ENCODE measurements around the gene ESRRB. TPM values are rescaled to one million over a fixed set of nuclear protein-coding genes. Genes with fewer than 3 reads are reported as not detected.

Gene ESRRB
- total and polyA plus RNA-seq, 12 donors: 2.5 to 13.4 (median 7.0) TPM

DNA sequence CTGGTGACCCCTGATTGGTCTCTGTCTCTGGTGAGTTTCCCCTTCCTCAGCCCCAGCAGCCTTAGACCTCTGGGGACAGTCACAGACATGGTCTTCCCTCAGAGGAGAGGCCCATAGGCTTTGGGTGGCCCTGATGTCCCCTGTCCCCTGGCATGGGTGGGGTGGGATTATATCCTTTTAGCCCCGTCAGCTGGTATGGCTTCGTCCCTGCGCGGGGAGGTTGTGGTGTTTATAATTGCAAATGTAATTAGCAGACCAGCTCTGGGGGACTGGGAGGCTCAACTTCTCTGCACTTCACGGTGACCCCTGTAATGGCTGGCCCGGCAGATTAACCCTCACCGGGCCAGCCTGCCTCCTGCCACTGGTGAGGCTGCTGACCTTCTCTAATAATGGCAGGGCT lies 5.1 kb downstream of the ESRRB start:
- H3K27me3 ChIP-seq: peaks cover 4 to 91% (median 62%) of the 10 kb centered on the region in 7 donors
- no peaks in the 10 kb centered on the region for H3K9me3 ChIP-seq
- peaks cover 3 to 17% (median 12%) of the 10 kb centered on the region in 9 donors for H3K4me1 ChIP-seq
- H3K4me3 ChIP-seq: no peak overlapping the region
- no peaks in the 10 kb centered on the region for H3K36me3 ChIP-seq
- 48 to 49% methylated on average over 7 of the region's 7 CpGs for WGBS, 2 donors
- H3K27ac ChIP-seq: no peak overlapping the region
- DNase-seq (no peak), ATAC-seq (no peak)
- intact Hi-C loops (cut with DNase I): loop anchor here in 6 of 10 donors (10.0 kb wide), 4 partner anchors 264 to 666 kb away; no protein-coding TSS in a partner anchor
- TF ChIP-seq, protein P1, sequence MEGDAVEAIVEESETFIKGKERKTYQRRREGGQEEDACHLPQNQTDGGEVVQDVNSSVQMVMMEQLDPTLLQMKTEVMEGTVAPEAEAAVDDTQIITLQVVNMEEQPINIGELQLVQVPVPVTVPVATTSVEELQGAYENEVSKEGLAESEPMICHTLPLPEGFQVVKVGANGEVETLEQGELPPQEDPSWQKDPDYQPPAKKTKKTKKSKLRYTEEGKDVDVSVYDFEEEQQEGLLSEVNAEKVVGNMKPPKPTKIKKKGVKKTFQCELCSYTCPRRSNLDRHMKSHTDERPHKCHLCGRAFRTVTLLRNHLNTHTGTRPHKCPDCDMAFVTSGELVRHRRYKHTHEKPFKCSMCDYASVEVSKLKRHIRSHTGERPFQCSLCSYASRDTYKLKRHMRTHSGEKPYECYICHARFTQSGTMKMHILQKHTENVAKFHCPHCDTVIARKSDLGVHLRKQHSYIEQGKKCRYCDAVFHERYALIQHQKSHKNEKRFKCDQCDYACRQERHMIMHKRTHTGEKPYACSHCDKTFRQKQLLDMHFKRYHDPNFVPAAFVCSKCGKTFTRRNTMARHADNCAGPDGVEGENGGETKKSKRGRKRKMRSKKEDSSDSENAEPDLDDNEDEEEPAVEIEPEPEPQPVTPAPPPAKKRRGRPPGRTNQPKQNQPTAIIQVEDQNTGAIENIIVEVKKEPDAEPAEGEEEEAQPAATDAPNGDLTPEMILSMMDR (IDR thresholded peaks at IDR 0.05): no peak

DNA sequence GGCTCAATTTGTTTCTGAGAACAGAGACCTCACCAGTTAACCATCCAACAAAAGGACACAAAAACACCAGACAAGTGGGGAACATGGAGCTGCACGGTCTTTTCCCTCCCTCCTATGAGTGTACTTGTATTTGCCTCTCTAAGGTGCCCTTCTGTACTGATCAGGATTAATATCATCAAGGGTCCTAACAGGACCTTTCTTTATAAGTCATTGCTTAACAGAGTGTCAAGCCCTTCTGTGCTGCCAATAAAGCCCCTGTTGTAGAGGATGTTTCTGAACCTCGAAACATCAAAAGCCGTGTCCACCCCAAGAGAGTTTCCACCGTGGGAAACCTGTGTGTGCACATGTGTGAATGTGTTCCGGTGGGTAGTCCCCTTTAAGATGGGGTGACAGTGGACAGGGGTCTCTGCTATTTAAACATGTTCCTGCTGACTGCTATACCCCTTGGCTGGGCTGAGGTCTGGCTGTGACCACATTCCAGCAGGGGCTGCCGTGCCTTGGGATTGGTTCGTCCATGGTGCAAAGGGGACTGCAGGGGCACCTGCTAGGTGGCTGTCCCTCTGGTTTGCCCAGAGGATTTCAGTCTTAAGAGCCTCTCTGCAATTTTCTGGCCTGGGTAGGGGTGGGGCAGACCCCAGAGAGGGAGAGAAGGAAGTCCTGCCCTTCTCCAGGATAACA lies 6.0 kb downstream of the ESRRB start:
- TF ChIP-seq, protein P1 (IDR thresholded peaks at IDR 0.05): no peak
- intact Hi-C loops (cut with DNase I): loop anchor here in 6 of 10 donors (10.0 kb wide), 4 partner anchors 263 to 667 kb away; no protein-coding TSS in a partner anchor
- Histone ChIP-seq H3K27ac (no peak overlapping the region), H3K4me1 (peaks cover 0 to 9% (median 4%) of the 10 kb centered on the region in 9 donors), H3K9me3 (no peaks in the 10 kb centered on the region), H3K36me3 (no peaks in the 10 kb centered on the region), H3K27me3 (peaks cover 4 to 90% (median 58%) of the 10 kb centered on the region in 7 donors), H3K4me3 (no peak overlapping the region)
- DNase-seq (no peak), ATAC-seq (no peak)
- WGBS, 2 donors: 83 to 87% methylated on average over 7 of the region's 7 CpGs

DNA sequence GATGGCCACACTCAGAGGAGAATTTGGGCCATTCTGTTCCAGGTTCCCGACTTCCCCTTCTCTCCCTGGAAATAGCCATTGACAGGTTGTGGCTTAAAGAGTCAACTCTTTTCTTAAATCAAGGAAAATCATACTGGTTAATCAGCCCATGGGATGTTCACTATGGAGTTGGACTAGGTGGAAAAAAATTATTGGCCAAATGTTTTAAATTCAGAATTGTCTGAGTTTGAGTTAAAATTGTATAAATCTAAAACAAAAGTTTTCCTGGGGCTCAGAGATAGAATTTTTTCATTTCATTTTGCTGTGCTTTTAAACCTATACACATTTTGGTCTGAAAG lies 6.5 kb downstream of the ESRRB start:
- intact Hi-C loops (cut with DNase I): loop anchor here in 6 of 10 donors (10.0 kb wide), 4 partner anchors 262 to 668 kb away; no protein-coding TSS in a partner anchor
- no peak for ATAC-seq
- no peak for DNase-seq
- TF ChIP-seq, protein P1 (IDR thresholded peaks at IDR 0.05): no peak
- Histone ChIP-seq H3K27me3 (peaks cover under 1 to 89% (median 56%) of the 10 kb centered on the region in 7 donors), H3K4me1 (peaks cover 0 to 9% (median 0%) of the 10 kb centered on the region in 9 donors), H3K36me3 (no peaks in the 10 kb centered on the region), H3K9me3 (no peaks in the 10 kb centered on the region), H3K4me3 (no peak overlapping the region), H3K27ac (no peak overlapping the region)
- WGBS, 2 donors: 55 to 60% methylated on average over 1 of the region's 1 CpG

DNA sequence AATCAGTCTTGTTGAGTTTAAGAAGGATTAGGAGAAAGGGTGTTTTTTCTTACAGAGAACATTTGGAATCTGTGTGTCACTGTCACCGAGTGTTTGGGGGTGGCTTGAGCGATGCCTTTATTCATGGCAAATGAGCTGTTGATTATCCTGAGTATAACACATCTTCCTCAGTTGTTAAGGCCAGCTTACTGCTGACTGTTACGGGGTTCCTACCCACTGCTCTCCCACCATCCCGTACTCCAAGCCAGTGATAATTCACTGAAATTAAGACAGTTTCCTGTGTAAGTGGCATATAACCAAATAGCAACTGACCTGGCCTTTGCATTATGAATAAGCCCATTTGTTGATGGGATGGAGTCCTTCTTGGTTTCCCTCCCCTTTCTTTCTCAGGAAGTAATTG lies 9.5 kb downstream of the ESRRB start:
- ATAC-seq (no peak), DNase-seq (no peak)
- 59 to 65% methylated on average over 4 of the region's 4 CpGs for WGBS, 2 donors
- intact Hi-C loops (cut with DNase I): loop anchor here in 7 of 10 donors (5.0 to 10.0 kb wide), 5 partner anchors 259 to 671 kb away; no protein-coding TSS in a partner anchor
- H3K27me3 ChIP-seq: peaks cover 0 to 64% (median 32%) of the 10 kb centered on the region in 7 donors
- no peak overlapping the region for H3K27ac ChIP-seq
- TF ChIP-seq, protein P1 (IDR thresholded peaks at IDR 0.05): no peak
- H3K36me3 ChIP-seq: no peaks in the 10 kb centered on the region
- H3K4me3 ChIP-seq: no peak overlapping the region
- peaks cover 0 to 7% (median 0%) of the 10 kb centered on the region in 9 donors for H3K4me1 ChIP-seq
- H3K9me3 ChIP-seq: no peaks in the 10 kb centered on the region

All from heart right ventricle (tissue), 16 donors.